Measurements from ENCODE around the gene SNX1. TPM values are rescaled to one million over a fixed set of nuclear protein-coding genes. Genes with fewer than 3 reads are reported as not detected.

SNX1 gene
- total and polyA plus RNA-seq, 2 of the 8 experiments (the other 6 are each of a cell fraction or from before 2014, with no cell fraction given): 27.9 to 59.8 TPM

DNA sequence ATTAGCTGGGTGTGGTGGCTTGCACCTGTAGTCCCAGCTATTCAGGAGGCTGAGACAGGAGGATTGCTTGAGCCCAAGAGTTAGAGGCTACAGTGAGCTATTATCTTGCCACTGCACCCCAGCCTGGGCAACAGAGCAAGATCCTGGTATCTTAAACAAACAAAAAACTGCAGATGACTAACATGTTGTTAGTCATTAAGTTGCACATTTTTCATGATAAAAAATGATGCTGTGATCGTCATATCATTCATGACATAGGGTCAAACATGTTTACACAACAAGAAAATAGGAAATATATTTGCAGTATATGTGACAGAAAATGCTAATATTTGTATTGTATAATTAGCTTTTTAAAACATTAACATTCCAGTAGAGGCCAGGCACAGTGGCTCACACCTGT, 29.3 kb upstream of the SNX1 start:
- WGBS, 2 experiments (ENCODE audit: extremely low coverage in 1 of 2, insufficient coverage in 1 of 2, insufficient read length in 1 of 2, insufficient replicate concordance in 2 of 2, low coverage in 1 of 2, low lambda C conversion rate in 2 of 2, missing lambda C conversion rate in 1 of 2): 84% methylated on average over 1 of the region's 1 CpG; no CpG with 5 or more reads in 1 of the 2 experiments

More for the DNA sequence above, 29.3 kb upstream of the SNX1 start:
- DNase-seq (ENCODE audit: low read depth in 1 of 2, low spot score in 2 of 2) (no peak), FAIRE-seq (no peak)
- H3K27me3 ChIP-seq (replicated peaks in 1 of 4; ENCODE audit: control insufficient read depth in 3 of 4, extremely low read depth in 1 of 4, insufficient read depth in 3 of 4, low read length in 3 of 4): no peaks in the 10 kb centered on the region
- peaks cover 0 to 1% (median 0%) of the 10 kb centered on the region in 4 experiments; a peak in 2 of 7 replicates for H3K4me1 ChIP-seq (replicated peaks in 1 of 4; ENCODE audit: control insufficient read depth in 3 of 4, insufficient read depth in 4 of 4, low read length in 3 of 4)
- no peak overlapping the region for H3K4me2 ChIP-seq (ENCODE audit: insufficient read depth in 1 of 2, low read depth in 2 of 2, low read length in 2 of 2)
- H3K9me3 ChIP-seq (ENCODE audit: insufficient read depth in 2 of 2, low read depth in 1 of 2, low read length in 1 of 2): no peaks in the 10 kb centered on the region
- no peak overlapping the region for H3K14ac ChIP-seq (ENCODE audit: insufficient read length)
- H2BK20ac ChIP-seq (ENCODE audit: low read length): no peak overlapping the region
- no peaks in the 10 kb centered on the region for H4K20me1 ChIP-seq (replicated peaks in 1 of 2; ENCODE audit: control insufficient read depth in 1 of 2, insufficient read depth in 2 of 2, low read length in 2 of 2)
- H2AK5ac ChIP-seq (ENCODE audit: low read depth, low read length): no peak overlapping the region
- H2AFZ ChIP-seq (ENCODE audit: low read length): no peak overlapping the region
- no peak overlapping the region for H2BK120ac ChIP-seq (replicated peaks; ENCODE audit: low read depth, low read length)
- POLR2A ChIA-PET (ENCODE audit: partially characterized antibody): no interaction called here
- H3K79me2 ChIP-seq (ENCODE audit: control insufficient read depth in 1 of 2, insufficient read depth in 2 of 2, low read length in 2 of 2): no peaks in the 10 kb centered on the region
- H3K4ac ChIP-seq (replicated peaks; ENCODE audit: insufficient read length, low read depth, low read length): no peak overlapping the region
- H2BK12ac ChIP-seq (ENCODE audit: low read depth, low read length): no peak overlapping the region
- no peak overlapping the region for H2BK15ac ChIP-seq (ENCODE audit: low read length)
- TF ChIP-seq TBP (IDR thresholded peaks at IDR 0.05; ENCODE audit: low read depth, low read length): no peak
- no peak for TF ChIP-seq ZNF274 (IDR thresholded peaks at IDR 0.05; ENCODE audit: borderline replicate concordance, extremely low read depth, low read length)
- TF ChIP-seq KDM1A (IDR thresholded peaks at IDR 0.05; ENCODE audit: borderline replicate concordance, low read length): no peak
- TF ChIP-seq, protein P1, sequence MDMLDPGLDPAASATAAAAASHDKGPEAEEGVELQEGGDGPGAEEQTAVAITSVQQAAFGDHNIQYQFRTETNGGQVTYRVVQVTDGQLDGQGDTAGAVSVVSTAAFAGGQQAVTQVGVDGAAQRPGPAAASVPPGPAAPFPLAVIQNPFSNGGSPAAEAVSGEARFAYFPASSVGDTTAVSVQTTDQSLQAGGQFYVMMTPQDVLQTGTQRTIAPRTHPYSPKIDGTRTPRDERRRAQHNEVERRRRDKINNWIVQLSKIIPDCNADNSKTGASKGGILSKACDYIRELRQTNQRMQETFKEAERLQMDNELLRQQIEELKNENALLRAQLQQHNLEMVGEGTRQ (IDR thresholded peaks at IDR 0.05; ENCODE audit: low read length): no peak
- TF ChIP-seq PHF8 (conservative IDR thresholded peaks at IDR 0.05; ENCODE audit: low read depth, low read length): no peak
- no peak for TF ChIP-seq RFX5 (IDR thresholded peaks at IDR 0.05; ENCODE audit: borderline replicate concordance, low read depth, low read length)
- TF ChIP-seq SIX5 (IDR thresholded peaks at IDR 0.05; ENCODE audit: low read depth, low read length): no peak
- CTCF ChIA-PET (ENCODE audit: partially characterized antibody): interaction anchor here (0.6 to 5.8 kb wide), 19 partner anchors 12 to 466 kb away, joined by 3 to 62 read pairs (median 4); partner anchors contain the start of gene DAPK2
- H3K18ac ChIP-seq (ENCODE audit: extremely low read depth, low read length): no peak overlapping the region
- no peak overlapping the region for H4K91ac ChIP-seq (replicated peaks; ENCODE audit: insufficient read length, low read length)
- H3K27ac ChIP-seq (ENCODE audit: low read depth, low read length): no peak overlapping the region
- no peak overlapping the region for H3K9ac ChIP-seq (replicated peaks in 1 of 4; ENCODE audit: extremely low read depth in 1 of 4, low read depth in 3 of 4, low read length in 3 of 4)
- H3K79me1 ChIP-seq (ENCODE audit: low read depth, low read length): no peaks in the 10 kb centered on the region
- no peak overlapping the region for H3K56ac ChIP-seq (replicated peaks; ENCODE audit: insufficient read length, low read depth, low read length)
- no peak overlapping the region for H3K23ac ChIP-seq (ENCODE audit: insufficient read length)
- H3K23me2 ChIP-seq (ENCODE audit: low read depth, low read length): no peaks in the 10 kb centered on the region
- H3K36me3 ChIP-seq (ENCODE audit: control insufficient read depth in 2 of 4, insufficient read depth in 4 of 4, low read length in 3 of 4): peaks cover 0 to 3% (median 1%) of the 10 kb centered on the region in 4 experiments; a peak in 3 of 8 replicates
- no peak overlapping the region for H2BK5ac ChIP-seq (ENCODE audit: low read depth, low read length)
- no peak overlapping the region for H3K4me3 ChIP-seq (ENCODE audit: extremely low read depth in 1 of 4, insufficient read depth in 2 of 4, low read depth in 3 of 4, low read length in 4 of 4)
- no peak overlapping the region for H4K8ac ChIP-seq (ENCODE audit: extremely low read depth, insufficient read depth, low read length)
- no peak overlapping the region for H4K5ac ChIP-seq (ENCODE audit: insufficient read length, low read depth, low read length)

Data from H1 (cell line).